Kidney (tissue), 14 donors: ENCODE data around the gene PIP4K2C. TPM values are rescaled to one million over a fixed set of nuclear protein-coding genes. Genes with fewer than 3 reads are reported as not detected.
A peak's percentile ranks its signal among the peaks of the same experiment; 100 is the strongest.

Experiments
- DNase-seq, 5 donors: peaks; one replicate each; pipeline ENCODE4 v3.0.0-alpha.2; 2013 to 2020
- FAIRE-seq: peaks from 2 replicates; lab custom pipeline; 2012; peaks lifted over from hg19 to GRCh38; lab: Jason Lieb, UNC
- H3K27ac ChIP-seq, 2 donors: one replicate each; pipeline ENCODE4 v1.7.0; 2013; ENCODE audit warnings: low read depth in 2 of 2, low read length in 2 of 2, inconsistent platforms in 1 of 2
- H3K27me3 ChIP-seq: one replicate; pipeline ENCODE4 v1.7.1; 2013; ENCODE audit warnings: low read length, inconsistent platforms; ENCODE audit not compliant: control insufficient read depth, insufficient read depth
- H3K36me3 ChIP-seq, 3 donors: one replicate each; pipeline versions ENCODE4 v1.7.0 to v1.7.1; 2013; ENCODE audit warnings: low read length in 3 of 3, control low read depth in 1 of 3, inconsistent platforms in 1 of 3; ENCODE audit not compliant: insufficient read depth in 3 of 3, control insufficient read depth in 2 of 3
- H3K4me1 ChIP-seq, 3 donors: one replicate each; pipeline versions ENCODE4 v1.7.0 to v1.7.1; 2013; ENCODE audit warnings: low read length in 3 of 3, inconsistent platforms in 1 of 3, low read depth in 1 of 3; ENCODE audit not compliant: control insufficient read depth in 2 of 3, insufficient read depth in 2 of 3
- H3K4me3 ChIP-seq, 3 donors: one replicate each; pipeline versions ENCODE4 v1.7.0 to v1.8.1; 2013; ENCODE audit warnings: low read length in 3 of 3, control low read depth in 1 of 3, inconsistent platforms in 1 of 3
- H3K9ac ChIP-seq, 3 donors: one replicate each; pipeline versions ENCODE4 v1.7.0 to v1.7.1; 2013; ENCODE audit warnings: low read length in 3 of 3, control low read depth in 1 of 3, inconsistent platforms in 1 of 3
- H3K9me3 ChIP-seq, 3 donors: one replicate each; pipeline versions ENCODE4 v1.7.0 to v1.7.1; 2013; ENCODE audit warnings: low read length in 3 of 3, control low read depth in 1 of 3, inconsistent platforms in 1 of 3; ENCODE audit not compliant: control insufficient read depth in 2 of 3, insufficient read depth in 1 of 3
- intact Hi-C: fragments of 100-400 bp; cut with DNase I; formaldehyde crosslinking; loops from one replicate; pipeline ENCODE4 v1.11.1; 2022
- polyA plus RNA-seq: library from polyadenylated mRNA; stranded (reverse); fragments of 350-450 nt; fragmentation: Illumina TruSeq; extraction: RNeasy Lipid Tissue Mini Kit (QIAGEN cat#74804); gene quantifications from one replicate; pipeline ENCODE4 v1.2.3, GENCODE V29; 2014; ENCODE audit warnings: low read depth, low replicate concordance; ENCODE audit not compliant: insufficient read depth
- total RNA-seq: library from RNA; stranded (reverse); fragmentation: NEBNext Ultra II Directional; extraction: Animal tissue kit (Norgen Biotek cat#: 25700); gene quantifications from one replicate; pipeline ENCODE4 v1.2.1, GENCODE V29; 2021
- TF ChIP-seq, protein P1 (sequence below): IDR thresholded peaks from 3 replicates; pipeline ENCODE4 v1.5.1; 2012; ENCODE audit warnings: mild to moderate bottlenecking, moderate library complexity, borderline replicate concordance; ENCODE audit not compliant: insufficient read depth; ENCODE audit errors: extremely low read depth
- donor health status: control.
- donor health status: control.
- donor health status: control.
- donor health status: control.
- donor health status: control.
- donor health status: DM: yes; HTN: yes; CAD: no.
- donor health status: Normal renal cell carcinoma (clear cell type).

Gene PIP4K2C
- total and polyA plus RNA-seq, 2 donors from 2014 or later = 43.2 to 52.4 TPM

DNA sequence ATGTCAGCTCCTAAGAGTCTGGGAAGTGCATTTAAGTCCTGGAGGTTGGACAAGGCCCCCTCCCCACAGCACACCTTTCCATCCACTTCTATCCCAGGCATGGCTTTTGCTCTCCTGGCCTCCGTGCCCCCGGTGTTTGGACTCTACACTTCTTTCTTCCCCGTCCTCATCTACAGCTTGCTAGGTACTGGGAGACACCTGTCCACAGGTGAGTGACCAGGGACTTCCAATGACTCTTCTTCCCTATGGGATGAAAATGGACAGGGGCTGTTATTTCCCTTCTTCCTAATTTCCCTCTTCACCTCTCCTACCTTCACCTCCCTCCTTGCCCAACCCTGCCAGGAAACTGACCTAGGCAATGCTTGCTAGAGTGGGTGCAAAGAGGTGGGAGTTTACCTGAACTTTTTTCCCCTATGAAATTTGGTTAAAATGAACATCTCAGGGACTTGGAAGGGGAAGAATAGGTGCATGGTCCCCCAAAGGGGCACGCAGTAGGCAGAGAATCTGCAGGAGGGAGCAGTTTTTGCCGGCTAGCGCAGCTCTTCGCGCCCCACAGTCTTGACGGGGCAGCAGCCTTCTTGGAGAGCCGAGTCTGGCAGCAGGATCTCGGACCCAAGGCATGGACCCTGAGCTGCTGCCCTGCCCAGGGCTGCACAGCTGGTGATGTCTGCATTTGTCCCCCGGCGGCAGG, 29.4 kb downstream of the PIP4K2C start:
- Histone ChIP-seq H3K9ac (no peak overlapping the region), H3K4me3 (no peak overlapping the region), H3K9me3 (no peaks in the 10 kb centered on the region), H3K4me1 (peaks cover 0 to 16% (median 5%) of the 10 kb centered on the region in 3 donors), H3K27me3 (peaks cover 35% of the 10 kb centered on the region), H3K36me3 (no peaks in the 10 kb centered on the region), H3K27ac (no peak overlapping the region)
- intact Hi-C loops = loop anchor here (5.0 kb wide), 1 partner anchor 38 kb away; no protein-coding TSS in a partner anchor
- DNase-seq (no peak), FAIRE-seq (no peak)
- TF ChIP-seq, protein P1, sequence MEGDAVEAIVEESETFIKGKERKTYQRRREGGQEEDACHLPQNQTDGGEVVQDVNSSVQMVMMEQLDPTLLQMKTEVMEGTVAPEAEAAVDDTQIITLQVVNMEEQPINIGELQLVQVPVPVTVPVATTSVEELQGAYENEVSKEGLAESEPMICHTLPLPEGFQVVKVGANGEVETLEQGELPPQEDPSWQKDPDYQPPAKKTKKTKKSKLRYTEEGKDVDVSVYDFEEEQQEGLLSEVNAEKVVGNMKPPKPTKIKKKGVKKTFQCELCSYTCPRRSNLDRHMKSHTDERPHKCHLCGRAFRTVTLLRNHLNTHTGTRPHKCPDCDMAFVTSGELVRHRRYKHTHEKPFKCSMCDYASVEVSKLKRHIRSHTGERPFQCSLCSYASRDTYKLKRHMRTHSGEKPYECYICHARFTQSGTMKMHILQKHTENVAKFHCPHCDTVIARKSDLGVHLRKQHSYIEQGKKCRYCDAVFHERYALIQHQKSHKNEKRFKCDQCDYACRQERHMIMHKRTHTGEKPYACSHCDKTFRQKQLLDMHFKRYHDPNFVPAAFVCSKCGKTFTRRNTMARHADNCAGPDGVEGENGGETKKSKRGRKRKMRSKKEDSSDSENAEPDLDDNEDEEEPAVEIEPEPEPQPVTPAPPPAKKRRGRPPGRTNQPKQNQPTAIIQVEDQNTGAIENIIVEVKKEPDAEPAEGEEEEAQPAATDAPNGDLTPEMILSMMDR = no peak

DNA sequence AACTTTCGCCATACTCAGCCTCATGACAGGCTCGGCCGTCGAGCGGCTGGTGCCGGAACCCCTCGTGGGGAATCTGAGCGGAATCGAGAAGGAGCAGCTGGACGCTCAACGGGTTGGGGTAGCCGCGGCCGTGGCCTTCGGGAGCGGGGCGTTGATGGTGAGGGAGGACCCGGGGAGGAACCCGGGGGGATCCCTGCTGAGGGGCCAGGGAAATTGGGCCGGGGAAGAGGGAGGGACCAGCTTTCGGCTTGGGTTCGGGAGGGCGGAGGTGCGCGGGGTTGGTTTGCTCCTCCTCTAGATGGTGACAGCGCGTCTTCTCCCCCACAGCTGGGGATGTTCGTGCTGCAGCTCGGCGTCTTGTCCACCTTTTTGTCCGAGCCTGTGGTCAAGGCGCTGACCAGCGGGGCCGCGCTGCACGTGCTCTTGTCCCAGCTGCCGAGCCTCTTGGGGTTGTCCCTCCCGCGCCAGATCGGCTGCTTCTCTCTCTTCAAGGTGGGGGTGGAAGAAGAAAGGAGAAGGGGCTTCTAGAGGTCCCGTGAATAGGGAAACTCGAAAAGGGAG, 30.0 kb downstream of the PIP4K2C start:
- intact Hi-C loops = loop anchor here (5.0 kb wide), 1 partner anchor 39 kb away; no protein-coding TSS in a partner anchor
- no peaks in the 10 kb centered on the region for H3K36me3 ChIP-seq
- no peak overlapping the region for H3K9ac ChIP-seq
- H3K4me1 ChIP-seq = peaks cover 0 to 16% (median 5%) of the 10 kb centered on the region in 3 donors
- no peaks in the 10 kb centered on the region for H3K9me3 ChIP-seq
- peak overlapping the region in 1 of 3 donors; percentile 58 for H3K4me3 ChIP-seq
- H3K27me3 ChIP-seq = peaks cover 36% of the 10 kb centered on the region
- H3K27ac ChIP-seq = no peak overlapping the region
- TF ChIP-seq, protein P1 = no peak
- DNase-seq (peak in 2 of 5 donors; percentile 44 to 84), FAIRE-seq (no peak)

GRCh38 chr12:57621497-57622292, 30.7 kb downstream of the PIP4K2C start:
- Histone ChIP-seq H3K36me3 (no peaks in the 10 kb centered on the region), H3K9me3 (no peaks in the 10 kb centered on the region), H3K4me3 (peak overlapping the region in 2 of 3 donors; percentile 30 to 58), H3K27me3 (peaks cover 39% of the 10 kb centered on the region), H3K27ac (no peak overlapping the region), H3K9ac (no peak overlapping the region), H3K4me1 (peaks cover 0 to 16% (median 5%) of the 10 kb centered on the region in 3 donors)
- DNase-seq = peak; percentile 69 to 84 (median 75)
- intact Hi-C loops = loop anchor here (5.0 kb wide), 1 partner anchor 39 kb away; no protein-coding TSS in a partner anchor
- TF ChIP-seq, protein P1 = peak; percentile 80
- FAIRE-seq = no peak
